Thyroid gland (tissue), 4 donors: Measurements from ENCODE around the gene PPP4C.

ENCODE experiments used
- POLR2A ChIP-seq, 2 donors: fragments of 450-650 bp; IDR thresholded peaks; one replicate each; pipeline ENCODE4 v1.6.1; 2017; ENCODE audit warnings: antibody characterized with exemption in 2 of 2, mild to moderate bottlenecking in 2 of 2, moderate library complexity in 1 of 2
- TF ChIP-seq, protein P1 (sequence below), 6 experiments: fragments of 200-600 bp in 3 of 6; fragments of 450-650 bp in 3 of 6; sonication (generic) in 3 of 6; IDR thresholded peaks; one replicate each; pipeline ENCODE4 v1.5.1; 2016 to 2019; ENCODE audit warnings: antibody characterized with exemption in 6 of 6, mild to moderate bottlenecking in 2 of 6, inconsistent platforms in 1 of 6, moderate library complexity in 1 of 6

DNA sequence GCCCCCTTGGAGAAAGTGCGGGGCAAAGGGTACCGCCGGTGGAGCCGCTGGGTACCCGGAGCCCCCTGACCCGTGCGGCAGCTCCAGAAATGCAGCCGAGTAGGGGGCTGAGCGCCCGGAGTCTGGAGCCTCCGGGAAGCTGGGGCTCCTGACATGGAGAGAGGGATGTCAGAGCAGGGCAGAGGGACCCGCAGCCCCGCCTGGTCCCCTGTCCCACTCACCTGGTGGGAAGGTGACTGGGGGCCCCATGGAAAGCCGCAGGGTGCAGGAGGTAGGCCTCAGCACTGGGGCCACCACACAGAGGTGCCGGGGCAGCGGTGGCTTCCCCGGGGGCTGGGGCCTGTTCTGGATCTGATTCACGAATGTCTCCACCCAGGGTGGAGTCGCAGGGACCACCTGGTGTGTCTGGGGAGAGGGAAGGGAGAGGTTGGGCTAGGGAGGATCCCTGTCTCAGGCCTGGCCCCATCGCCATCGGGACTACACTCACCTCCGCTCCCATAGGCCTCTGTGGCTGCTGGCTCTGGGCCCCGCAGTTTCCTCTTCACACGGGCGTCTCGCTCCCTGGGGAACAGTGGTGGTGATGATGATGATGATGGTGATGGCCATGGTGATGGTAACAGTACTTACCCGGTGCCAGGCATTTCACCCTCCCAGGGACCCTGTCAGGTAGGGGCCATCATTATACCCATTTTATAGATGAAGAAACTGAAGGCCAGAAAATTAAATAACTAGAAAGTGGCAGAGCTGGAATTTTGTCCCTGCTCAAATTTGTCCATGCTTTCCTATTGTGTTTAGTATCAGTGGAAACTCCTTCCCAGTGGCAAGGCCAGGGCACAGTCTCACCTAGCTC is 10.7 kb downstream of the PPP4C start:
- TF ChIP-seq, protein P1, sequence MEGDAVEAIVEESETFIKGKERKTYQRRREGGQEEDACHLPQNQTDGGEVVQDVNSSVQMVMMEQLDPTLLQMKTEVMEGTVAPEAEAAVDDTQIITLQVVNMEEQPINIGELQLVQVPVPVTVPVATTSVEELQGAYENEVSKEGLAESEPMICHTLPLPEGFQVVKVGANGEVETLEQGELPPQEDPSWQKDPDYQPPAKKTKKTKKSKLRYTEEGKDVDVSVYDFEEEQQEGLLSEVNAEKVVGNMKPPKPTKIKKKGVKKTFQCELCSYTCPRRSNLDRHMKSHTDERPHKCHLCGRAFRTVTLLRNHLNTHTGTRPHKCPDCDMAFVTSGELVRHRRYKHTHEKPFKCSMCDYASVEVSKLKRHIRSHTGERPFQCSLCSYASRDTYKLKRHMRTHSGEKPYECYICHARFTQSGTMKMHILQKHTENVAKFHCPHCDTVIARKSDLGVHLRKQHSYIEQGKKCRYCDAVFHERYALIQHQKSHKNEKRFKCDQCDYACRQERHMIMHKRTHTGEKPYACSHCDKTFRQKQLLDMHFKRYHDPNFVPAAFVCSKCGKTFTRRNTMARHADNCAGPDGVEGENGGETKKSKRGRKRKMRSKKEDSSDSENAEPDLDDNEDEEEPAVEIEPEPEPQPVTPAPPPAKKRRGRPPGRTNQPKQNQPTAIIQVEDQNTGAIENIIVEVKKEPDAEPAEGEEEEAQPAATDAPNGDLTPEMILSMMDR (IDR thresholded peaks at IDR 0.05): no peak
- TF ChIP-seq POLR2A (IDR thresholded peaks at IDR 0.05): no peak
